WTC11 (cell line): ENCODE measurements around the gene HIF3A. TPM values are rescaled to one million over a fixed set of nuclear protein-coding genes. Genes with fewer than 3 reads are reported as not detected.

Source experiments
- ATAC-seq: fragments of 200-7000 bp; cut with Tn5 transposase; 2 replicates; pipeline ENCODE4 v1.10.0; 2021; ENCODE audit warnings: mild to moderate bottlenecking, moderate library complexity
- CTCF ChIA-PET: fragments of 300-600 bp; sonication (Branson Sonifier 250); formaldehyde crosslinking; loops from one replicate; lab custom pipeline; 2021; ENCODE audit warnings: antibody characterized with exemption; lab: Charles Lee
- POLR2A ChIA-PET: fragments of 350-600 bp; sonication (Branson Sonifier 250); formaldehyde crosslinking; loops from one replicate; lab custom pipeline; 2021; ENCODE audit warnings: antibody characterized with exemption; lab: Charles Lee
- DNase-seq: peaks from one replicate; pipeline ENCODE4 v3.0.0; 2021; ENCODE audit warnings: low spot score
- H3K27ac Mint-ChIP-seq: 2 replicates; pipeline ENCODE4 v1.8.0; 2021; ENCODE audit warnings: mixed read lengths
- H3K27me3 Mint-ChIP-seq: 2 replicates; pipeline ENCODE4 v1.8.0; 2021; ENCODE audit warnings: low read depth, mild to moderate bottlenecking, moderate library complexity, mixed read lengths
- H3K36me3 Mint-ChIP-seq: 2 replicates; pipeline ENCODE4 v1.8.0; 2021; ENCODE audit warnings: mixed read lengths
- H3K4me1 Mint-ChIP-seq: 2 replicates; pipeline ENCODE4 v1.8.0; 2022; ENCODE audit warnings: mixed read lengths
- H3K4me3 Mint-ChIP-seq: 2 replicates; pipeline ENCODE4 v1.8.0; 2021; ENCODE audit warnings: mild to moderate bottlenecking, moderate library complexity, mixed read lengths
- H3K9me3 Mint-ChIP-seq: 2 replicates; pipeline ENCODE4 v1.8.0; 2021; ENCODE audit warnings: mixed read lengths
- ATF6 ChIP-seq: sonication (generic); formaldehyde crosslinking; IDR thresholded peaks from 2 replicates; pipeline ENCODE4 v1.8.1; 2023; ENCODE audit warnings: mild to moderate bottlenecking, missing genetic modification reagents
- ERG ChIP-seq: fragments of 250-450 bp; sonication (Bioruptor Pico); IDR thresholded peaks from 2 replicates; pipeline ENCODE4 v1.8.0; 2021; ENCODE audit warnings: mild to moderate bottlenecking
- FOXP4 ChIP-seq: sonication (generic); formaldehyde crosslinking; IDR thresholded peaks from 2 replicates; pipeline ENCODE4 v1.8.0; 2022; ENCODE audit warnings: mild to moderate bottlenecking, missing genetic modification reagents
- IRF1 ChIP-seq: sonication (generic); formaldehyde crosslinking; IDR thresholded peaks from 2 replicates; pipeline ENCODE4 v1.8.0; 2023; ENCODE audit warnings: missing genetic modification reagents
- MLX ChIP-seq: sonication (generic); formaldehyde crosslinking; IDR thresholded peaks from 2 replicates; pipeline ENCODE4 v1.8.1; 2023; ENCODE audit warnings: mild to moderate bottlenecking, missing genetic modification reagents, moderate library complexity
- MXD4 ChIP-seq: fragments of 250-450 bp; sonication (Bioruptor Pico); IDR thresholded peaks from 2 replicates; pipeline ENCODE4 v1.8.0; 2021; ENCODE audit warnings: mild to moderate bottlenecking, moderate library complexity, borderline replicate concordance
- NR1H2 ChIP-seq: sonication (generic); formaldehyde crosslinking; IDR thresholded peaks from 2 replicates; pipeline ENCODE4 v1.9.0; 2021; ENCODE audit warnings: mild to moderate bottlenecking, moderate library complexity, missing genetic modification reagents
- OVOL2 ChIP-seq: fragments of 250-450 bp; sonication (Bioruptor Pico); IDR thresholded peaks from 2 replicates; pipeline ENCODE4 v1.9.0; 2021; ENCODE audit warnings: mild to moderate bottlenecking, borderline replicate concordance
- PRRX2 ChIP-seq: fragments of 250-450 bp; sonication (Bioruptor Pico); IDR thresholded peaks from 2 replicates; pipeline ENCODE4 v1.8.0; 2021; ENCODE audit warnings: mild to moderate bottlenecking
- RELA ChIP-seq: sonication (generic); formaldehyde crosslinking; IDR thresholded peaks from 2 replicates; pipeline ENCODE4 v1.8.1; 2022; ENCODE audit warnings: missing genetic modification reagents, mild to moderate bottlenecking, borderline replicate concordance
- TCF7 ChIP-seq: sonication (generic); formaldehyde crosslinking; IDR thresholded peaks from 2 replicates; pipeline ENCODE4 v1.8.0; 2022; ENCODE audit warnings: mild to moderate bottlenecking, low read depth, missing genetic modification reagents, moderate library complexity
- ZBTB21 ChIP-seq: sonication (generic); formaldehyde crosslinking; IDR thresholded peaks from 2 replicates; pipeline ENCODE4 v1.8.1; 2023; ENCODE audit warnings: mild to moderate bottlenecking, missing genetic modification reagents, borderline replicate concordance
- ZNF232 ChIP-seq: sonication (generic); formaldehyde crosslinking; IDR thresholded peaks from 2 replicates; pipeline ENCODE4 v1.8.0; 2022; ENCODE audit warnings: mild to moderate bottlenecking, missing genetic modification reagents
- ZNF416 ChIP-seq: fragments of 250-450 bp; sonication (Bioruptor Pico); IDR thresholded peaks from 2 replicates; pipeline ENCODE4 v1.9.0; 2021; ENCODE audit warnings: mild to moderate bottlenecking, inconsistent platforms
- ZNF423 ChIP-seq: fragments of 250-450 bp; sonication (Bioruptor Pico); IDR thresholded peaks from 2 replicates; pipeline ENCODE4 v2.1.2; 2022; ENCODE audit warnings: mild to moderate bottlenecking, moderate library complexity
- ZNF532 ChIP-seq: fragments of 250-450 bp; sonication (Bioruptor Pico); IDR thresholded peaks from 2 replicates; pipeline ENCODE4 v1.9.0; 2021; ENCODE audit warnings: mild to moderate bottlenecking, borderline replicate concordance
- total RNA-seq: library from RNA; stranded (reverse); gene quantifications from 3 replicates; pipeline ENCODE4 v1.2.3, GENCODE V29; 2021

HIF3A gene
- total RNA-seq, 1 experiment from 2014 or later, result 31.8 TPM

GRCh38 chr19:46378268-46378667, 81.4 kb downstream of the HIF3A start (continued):
- TF ChIP-seq ZNF532 (CRISPR knock-in tag), result no peak

- no peak for ATAC-seq
- Mint-ChIP-seq H3K4me3 (no peak overlapping the region), H3K27ac (peak overlapping the region; percentile 69; the same call in 1 of the 2 replicates), H3K4me1 (no peaks in the 10 kb centered on the region), H3K9me3 (no peaks in the 10 kb centered on the region), H3K27me3 (no peaks in the 10 kb centered on the region), H3K36me3 (peaks cover 70% of the 10 kb centered on the region)
- no peak for TF ChIP-seq MLX
- TF ChIP-seq ZNF416, result no peak
- no peak for TF ChIP-seq ZNF232 (CRISPR knock-in tag)
- no peak for TF ChIP-seq IRF1
- TF ChIP-seq FOXP4 (CRISPR knock-in tag), result no peak
- TF ChIP-seq ERG (CRISPR knock-in tag), result no peak
- TF ChIP-seq TCF7 (CRISPR knock-in tag), result no peak
- no peak for TF ChIP-seq MXD4 (CRISPR knock-in tag)
- TF ChIP-seq OVOL2 (CRISPR knock-in tag), result no peak
- no peak for TF ChIP-seq NR1H2
- POLR2A ChIA-PET, result no interaction called here
- CTCF ChIA-PET, result no interaction called here
- no peak for DNase-seq
These were observed 83.8 kb downstream of the HIF3A start for GRCh38 chr19:46380690-46381089.

GRCh38 chr19:46381346-46381745, 84.5 kb downstream of the HIF3A start:
- ATAC-seq, result no peak
- H3K9me3 Mint-ChIP-seq, result no peaks in the 10 kb centered on the region
- TF ChIP-seq IRF1 (no peak), ZNF532 (CRISPR knock-in tag) (no peak), ZNF423 (no peak), ZBTB21 (CRISPR knock-in tag) (no peak), RELA (CRISPR knock-in tag) (no peak), ATF6 (no peak), PRRX2 (CRISPR knock-in tag) (no peak)

More at GRCh38 chr19:46381346-46381745, 84.5 kb downstream of the HIF3A start:
- peaks cover 69% of the 10 kb centered on the region for H3K36me3 Mint-ChIP-seq
- ChIA-PET POLR2A (interaction anchor here (1.0 kb wide), 1 partner anchor 10 kb away, joined by 3 read pairs; no protein-coding TSS in a partner anchor), CTCF (interaction anchor here (1.4 to 1.6 kb wide), 2 partner anchors 10 to 101 kb away, joined by 4 to 6 read pairs; no protein-coding TSS in a partner anchor)
- no peaks in the 10 kb centered on the region for H3K27me3 Mint-ChIP-seq
- no peak overlapping the region for H3K4me3 Mint-ChIP-seq
- H3K27ac Mint-ChIP-seq, result no peak overlapping the region
- DNase-seq, result no peak
- no peaks in the 10 kb centered on the region for H3K4me1 Mint-ChIP-seq
